ENCODE results near the gene LRRC25. TPM values are rescaled to one million over a fixed set of nuclear protein-coding genes. Genes with fewer than 3 reads are reported as not detected.
A peak's percentile ranks its signal among the peaks of the same experiment; 100 is the strongest.

LRRC25 gene
- total RNA-seq, 1 experiment from 2014 or later = not detected

GRCh38 chr19:18401580-18402112 lies 4.2 kb upstream of the LRRC25 start:
- no peaks in the 10 kb centered on the region for H3K9me3 ChIP-seq (ENCODE audit: insufficient read depth, low read depth)
- ChIA-PET CTCF (interaction anchor here (0.7 kb wide), 1 partner anchor 14 kb away, joined by 3 read pairs; no protein-coding TSS in a partner anchor), POLR2A (ENCODE audit: unreplicated experiment) (no interaction called here)
- no peak overlapping the region for H3K4me3 ChIP-seq
- no peaks in the 10 kb centered on the region for H4K20me1 ChIP-seq (ENCODE audit: insufficient read depth)
- H3K4me2 ChIP-seq = no peak overlapping the region
- intact Hi-C loops (cut with micrococcal nuclease; ENCODE audit: unreplicated experiment) = no loop called here
- BruUV-seq (replicated peaks) = no TSS peak
- no peak overlapping the region for H3K27ac ChIP-seq
- no peaks in the 10 kb centered on the region for H3K36me3 ChIP-seq (ENCODE audit: low read depth)
- peaks cover 25% of the 10 kb centered on the region for H3K4me1 ChIP-seq (replicated peaks; ENCODE audit: insufficient read depth)
- TF ChIP-seq, protein P1, sequence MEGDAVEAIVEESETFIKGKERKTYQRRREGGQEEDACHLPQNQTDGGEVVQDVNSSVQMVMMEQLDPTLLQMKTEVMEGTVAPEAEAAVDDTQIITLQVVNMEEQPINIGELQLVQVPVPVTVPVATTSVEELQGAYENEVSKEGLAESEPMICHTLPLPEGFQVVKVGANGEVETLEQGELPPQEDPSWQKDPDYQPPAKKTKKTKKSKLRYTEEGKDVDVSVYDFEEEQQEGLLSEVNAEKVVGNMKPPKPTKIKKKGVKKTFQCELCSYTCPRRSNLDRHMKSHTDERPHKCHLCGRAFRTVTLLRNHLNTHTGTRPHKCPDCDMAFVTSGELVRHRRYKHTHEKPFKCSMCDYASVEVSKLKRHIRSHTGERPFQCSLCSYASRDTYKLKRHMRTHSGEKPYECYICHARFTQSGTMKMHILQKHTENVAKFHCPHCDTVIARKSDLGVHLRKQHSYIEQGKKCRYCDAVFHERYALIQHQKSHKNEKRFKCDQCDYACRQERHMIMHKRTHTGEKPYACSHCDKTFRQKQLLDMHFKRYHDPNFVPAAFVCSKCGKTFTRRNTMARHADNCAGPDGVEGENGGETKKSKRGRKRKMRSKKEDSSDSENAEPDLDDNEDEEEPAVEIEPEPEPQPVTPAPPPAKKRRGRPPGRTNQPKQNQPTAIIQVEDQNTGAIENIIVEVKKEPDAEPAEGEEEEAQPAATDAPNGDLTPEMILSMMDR (conservative IDR thresholded peaks at IDR 0.05) = peak; percentile 55
- TF ChIP-seq EZH2 (IDR thresholded peaks at IDR 0.05; ENCODE audit: low read depth) = no peak
- H3K79me2 ChIP-seq (ENCODE audit: low read depth) = no peaks in the 10 kb centered on the region
- H2AFZ ChIP-seq = no peak overlapping the region
- DNase-seq = peak; percentile 44 to 77
- no peaks in the 10 kb centered on the region for H3K9me2 ChIP-seq (ENCODE audit: insufficient read depth)
- peaks cover 35% of the 10 kb centered on the region; the same call in 1 of the 2 replicates for H3F3A ChIP-seq (ENCODE audit: insufficient read depth, low read depth)
- H3K27me3 ChIP-seq (ENCODE audit: insufficient read depth, low read depth) = no peaks in the 10 kb centered on the region

- no peaks in the 10 kb centered on the region for H3K79me2 ChIP-seq (ENCODE audit: low read depth)
- ChIA-PET POLR2A (ENCODE audit: unreplicated experiment) (interaction anchor here (0.6 kb wide), 1 partner anchor 13 kb away, joined by 13 read pairs; the partner anchor contains the start of gene GDF15), CTCF (interaction anchor here (0.6 kb wide), 1 partner anchor 12 kb away, joined by 7 read pairs; no protein-coding TSS in a partner anchor)
- intact Hi-C loops (cut with micrococcal nuclease; ENCODE audit: unreplicated experiment) = no loop called here
- no peak overlapping the region for H2AFZ ChIP-seq
- peaks cover 25% of the 10 kb centered on the region for H3K4me1 ChIP-seq (replicated peaks; ENCODE audit: insufficient read depth)
- H3K4me2 ChIP-seq = no peak overlapping the region
- peak; percentile 66 for DNase-seq
- H3K9me3 ChIP-seq (ENCODE audit: insufficient read depth, low read depth) = no peaks in the 10 kb centered on the region
- H4K20me1 ChIP-seq (ENCODE audit: insufficient read depth) = no peaks in the 10 kb centered on the region
- TF ChIP-seq, protein P1 (conservative IDR thresholded peaks at IDR 0.05) = no peak
- peak overlapping the region; percentile 17; the same call in 1 of the 2 replicates for H3K27ac ChIP-seq
- peaks cover 35% of the 10 kb centered on the region; the same call in 1 of the 2 replicates for H3F3A ChIP-seq (ENCODE audit: insufficient read depth, low read depth)
- H3K4me3 ChIP-seq = no peak overlapping the region
- BruUV-seq (replicated peaks) = no TSS peak
- no peaks in the 10 kb centered on the region for H3K9me2 ChIP-seq (ENCODE audit: insufficient read depth)
- no peaks in the 10 kb centered on the region for H3K36me3 ChIP-seq (ENCODE audit: low read depth)
- H3K27me3 ChIP-seq (ENCODE audit: insufficient read depth, low read depth) = no peaks in the 10 kb centered on the region
Observed at GRCh38 chr19:18399008-18399407, 1.6 kb upstream of the LRRC25 start.

GRCh38 chr19:18396471-18397241 lies 766 bp downstream of the LRRC25 start:
- Histone ChIP-seq H2AFZ (no peak overlapping the region), H3K9me3 (ENCODE audit: insufficient read depth, low read depth) (no peaks in the 10 kb centered on the region), H3K4me2 (no peak overlapping the region), H3K36me3 (ENCODE audit: low read depth) (no peaks in the 10 kb centered on the region), H4K20me1 (ENCODE audit: insufficient read depth) (no peaks in the 10 kb centered on the region), H3K4me3 (no peak overlapping the region), H3K4me1 (replicated peaks; ENCODE audit: insufficient read depth) (peaks cover 25% of the 10 kb centered on the region), H3F3A (ENCODE audit: insufficient read depth, low read depth) (peaks cover 30% of the 10 kb centered on the region; the same call in 1 of the 2 replicates), H3K9me2 (ENCODE audit: insufficient read depth) (no peaks in the 10 kb centered on the region), H3K27me3 (ENCODE audit: insufficient read depth, low read depth) (no peaks in the 10 kb centered on the region), H3K27ac (no peak overlapping the region), H3K79me2 (ENCODE audit: low read depth) (no peaks in the 10 kb centered on the region)
- intact Hi-C loops (cut with micrococcal nuclease; ENCODE audit: unreplicated experiment) = no loop called here
- POLR2A ChIA-PET (ENCODE audit: unreplicated experiment) = no interaction called here
- BruUV-seq (replicated peaks) = no TSS peak
- DNase-seq = no peak
- CTCF ChIA-PET = no interaction called here
- TF ChIP-seq, protein P1 (conservative IDR thresholded peaks at IDR 0.05) = no peak
- no peak for TF ChIP-seq EZH2 (IDR thresholded peaks at IDR 0.05; ENCODE audit: low read depth)
